GM23248 (cell line): Measurements from ENCODE around the gene CPA5. TPM values are rescaled to one million over a fixed set of nuclear protein-coding genes. Genes with fewer than 3 reads are reported as not detected.
A peak's percentile ranks its signal among the peaks of the same experiment; 100 is the strongest.

ENCODE experiments used
- DNase-seq: peaks from one replicate; pipeline ENCODE4 v3.0.0-alpha.2; 2015
- H2AFZ ChIP-seq: fragments of 200-600 bp; sonication (generic); 2 replicates; pipeline ENCODE4 v1.6.1; 2016; ENCODE audit warnings: antibody characterized with exemption
- H3F3A ChIP-seq: fragments of 200-600 bp; sonication (generic); 2 replicates; pipeline ENCODE4 v1.6.1; 2016; ENCODE audit warnings: mild to moderate bottlenecking, antibody characterized with exemption, mixed run types; ENCODE audit not compliant: insufficient read depth
- H3K27ac ChIP-seq: fragments of 200-600 bp; sonication (generic); 2 replicates; pipeline ENCODE4 v1.5.1; 2016; ENCODE audit warnings: mild to moderate bottlenecking
- H3K27me3 ChIP-seq: fragments of 200-600 bp; sonication (generic); replicated peaks from 2 replicates; pipeline ENCODE4 v1.6.1; 2016; ENCODE audit warnings: mild to moderate bottlenecking; ENCODE audit not compliant: insufficient read depth
- H3K36me3 ChIP-seq: fragments of 200-600 bp; sonication (generic); 2 replicates; pipeline ENCODE4 v1.6.1; 2016; ENCODE audit warnings: low read depth, mild to moderate bottlenecking
- H3K4me1 ChIP-seq: fragments of 200-600 bp; sonication (generic); 2 replicates; pipeline ENCODE4 v1.6.1; 2016; ENCODE audit warnings: mild to moderate bottlenecking; ENCODE audit not compliant: insufficient read depth
- H3K4me2 ChIP-seq: fragments of 200-600 bp; sonication (generic); one replicate; pipeline ENCODE4 v1.6.1; 2016; ENCODE audit warnings: mild to moderate bottlenecking; ENCODE audit not compliant: unreplicated experiment
- H3K4me3 ChIP-seq: fragments of 200-600 bp; sonication (generic); 2 replicates; pipeline ENCODE4 v1.5.1; 2016; ENCODE audit warnings: mild to moderate bottlenecking
- H3K79me2 ChIP-seq: fragments of 200-600 bp; sonication (generic); 2 replicates; pipeline ENCODE4 v1.6.1; 2016; ENCODE audit warnings: mild to moderate bottlenecking; ENCODE audit not compliant: insufficient read depth
- H3K9ac ChIP-seq: fragments of 200-600 bp; sonication (generic); 2 replicates; pipeline ENCODE4 v1.6.1; 2016; ENCODE audit warnings: mild to moderate bottlenecking
- H3K9me2 ChIP-seq: fragments of 200-600 bp; sonication (generic); 2 replicates; pipeline ENCODE4 v1.6.1; 2016; ENCODE audit warnings: mixed run types, mild to moderate bottlenecking, moderate library complexity; ENCODE audit not compliant: insufficient read depth
- H3K9me3 ChIP-seq: fragments of 200-600 bp; sonication (generic); one replicate; pipeline ENCODE4 v1.6.1; 2017; ENCODE audit warnings: low read depth
- H4K20me1 ChIP-seq: fragments of 200-600 bp; sonication (generic); 2 replicates; pipeline ENCODE4 v1.6.0; 2016; ENCODE audit not compliant: insufficient read depth
- EZH2 ChIP-seq: fragments of 200-600 bp; sonication (generic); IDR thresholded peaks from 2 replicates; pipeline ENCODE4 v1.6.1; 2018; ENCODE audit warnings: antibody characterized with exemption, mild to moderate bottlenecking; ENCODE audit not compliant: insufficient read depth, poor library complexity, severe bottlenecking
- EZH2phosphoT487 ChIP-seq: fragments of 200-600 bp; sonication (generic); IDR thresholded peaks from 2 replicates; pipeline ENCODE4 v1.6.1; 2018; ENCODE audit warnings: antibody characterized with exemption, moderate library complexity, mild to moderate bottlenecking, low read depth; ENCODE audit not compliant: insufficient read depth
- WGBS, 2 experiments: methylation state at CpG; one replicate each; pipeline ENCODE4 v1.1.6; 2015 to 2017; ENCODE audit warnings: low lambda C conversion rate in 2 of 2, low coverage in 1 of 2; ENCODE audit errors: missing lambda C conversion rate in 2 of 2; 5-methylcytosine and 5-hydroxymethylcytosine counted together
- in situ Hi-C: fragments of 300-500 bp; cut with MboI; formaldehyde crosslinking; loops from 2 replicates; pipeline ENCODE4 v1.15.0; 2020
- polyA plus RNA-seq: library from polyadenylated mRNA; unstranded; fragments of >200 nt; fragmentation: Nextera tagmentation; extraction: Ambion mirVana; gene quantifications from 2 replicates; pipeline ENCODE4 v1.2.1, GENCODE V29; 2016
- total RNA-seq: library from RNA; depleted of rRNA; stranded (reverse); fragments of >200 nt; shearing (Covaris generic); gene quantifications from 2 replicates; pipeline ENCODE4 v1.2.3, GENCODE V29; 2014

The CPA5 gene
- total and polyA plus RNA-seq, 2 experiments from 2014 or later, result 0.23 TPM; not detected in 1

GRCh38 chr7:130409067-130409711 lies 64.6 kb downstream of the CPA5 start:
- peaks cover 7% of the 10 kb centered on the region; the same call in 1 of the 2 replicates for H3F3A ChIP-seq
- no peaks in the 10 kb centered on the region for H3K27me3 ChIP-seq
- H3K4me1 ChIP-seq, result peaks cover 13% of the 10 kb centered on the region
- no peak for DNase-seq
- 72 to 77% methylated on average over 3 of the region's 3 CpGs for WGBS, 2 experiments
- no peak overlapping the region for H3K9ac ChIP-seq
- H3K79me2 ChIP-seq, result no peaks in the 10 kb centered on the region
- peak overlapping the region; percentile 17 for H3K4me2 ChIP-seq
- H3K9me3 ChIP-seq, result no peaks in the 10 kb centered on the region
- H2AFZ ChIP-seq, result peak overlapping the region; percentile 19; the same call in 1 of the 2 replicates
- no peaks in the 10 kb centered on the region for H4K20me1 ChIP-seq
- no peak overlapping the region for H3K4me3 ChIP-seq
- TF ChIP-seq EZH2 (no peak), EZH2phosphoT487 (no peak)
- H3K9me2 ChIP-seq, result no peaks in the 10 kb centered on the region
- H3K36me3 ChIP-seq, result no peaks in the 10 kb centered on the region
- H3K27ac ChIP-seq, result no peak overlapping the region
- in situ Hi-C loops, result no loop called here

GRCh38 chr7:130409712-130410072 lies 65.1 kb downstream of the CPA5 start:
- 88 to 94% methylated on average over 4 of the region's 4 CpGs for WGBS, 2 experiments
- peaks cover 13% of the 10 kb centered on the region for H3K4me1 ChIP-seq
- H3K9ac ChIP-seq, result no peak overlapping the region
- H2AFZ ChIP-seq, result peak overlapping the region; percentile 19; the same call in 1 of the 2 replicates
- no peaks in the 10 kb centered on the region for H3K36me3 ChIP-seq
- H3K27ac ChIP-seq, result no peak overlapping the region
- in situ Hi-C loops, result no loop called here
- no peaks in the 10 kb centered on the region for H3K9me2 ChIP-seq
- no peaks in the 10 kb centered on the region for H3K9me3 ChIP-seq
- peaks cover 7% of the 10 kb centered on the region; the same call in 1 of the 2 replicates for H3F3A ChIP-seq
- H4K20me1 ChIP-seq, result no peaks in the 10 kb centered on the region
- TF ChIP-seq EZH2 (no peak), EZH2phosphoT487 (no peak)
- H3K27me3 ChIP-seq, result no peaks in the 10 kb centered on the region
- peak overlapping the region; percentile 17 for H3K4me2 ChIP-seq
- no peaks in the 10 kb centered on the region for H3K79me2 ChIP-seq
- DNase-seq, result peak; percentile 31
- no peak overlapping the region for H3K4me3 ChIP-seq

GRCh38 chr7:130410868-130411541 lies 66.4 kb downstream of the CPA5 start:
- WGBS, 2 experiments, result 37 to 44% methylated on average over 4 of the region's 4 CpGs
- no peak overlapping the region for H2AFZ ChIP-seq
- no peak for DNase-seq
- no peak overlapping the region for H3K9ac ChIP-seq
- H3K4me3 ChIP-seq, result no peak overlapping the region
- H3K27ac ChIP-seq, result no peak overlapping the region
- H3K9me3 ChIP-seq, result no peaks in the 10 kb centered on the region
- in situ Hi-C loops, result no loop called here
- H3K4me2 ChIP-seq, result no peak overlapping the region
- no peaks in the 10 kb centered on the region for H4K20me1 ChIP-seq
- no peaks in the 10 kb centered on the region for H3K9me2 ChIP-seq
- TF ChIP-seq EZH2phosphoT487 (no peak), EZH2 (no peak)
- H3K79me2 ChIP-seq, result no peaks in the 10 kb centered on the region
- H3K36me3 ChIP-seq, result no peaks in the 10 kb centered on the region
- peaks cover 13% of the 10 kb centered on the region for H3K4me1 ChIP-seq
- H3K27me3 ChIP-seq, result no peaks in the 10 kb centered on the region
- peaks cover 7% of the 10 kb centered on the region; the same call in 1 of the 2 replicates for H3F3A ChIP-seq

GRCh38 chr7:130413201-130413600 lies 68.6 kb downstream of the CPA5 start:
- Histone ChIP-seq H3K36me3 (no peaks in the 10 kb centered on the region), H3K79me2 (no peaks in the 10 kb centered on the region), H3K4me3 (no peak overlapping the region), H3K9me3 (no peaks in the 10 kb centered on the region), H3F3A (peaks cover 6% of the 10 kb centered on the region; the same call in 1 of the 2 replicates), H3K27me3 (no peaks in the 10 kb centered on the region), H3K4me2 (no peak overlapping the region), H3K4me1 (peaks cover 13% of the 10 kb centered on the region), H3K9me2 (no peaks in the 10 kb centered on the region), H3K9ac (no peak overlapping the region), H2AFZ (no peak overlapping the region), H3K27ac (no peak overlapping the region), H4K20me1 (no peaks in the 10 kb centered on the region)
- in situ Hi-C loops, result no loop called here
- no peak for TF ChIP-seq EZH2phosphoT487
- no peak for TF ChIP-seq EZH2
- DNase-seq, result no peak
- WGBS, 2 experiments, result 98% methylated on average over 4 of the region's 4 CpGs
